Body of pancreas (tissue), 4 donors: Measurements from ENCODE around the gene KRTAP3-3.

Experiments used
- POLR2A ChIP-seq, 3 donors: fragments of 450-650 bp; IDR thresholded peaks; one replicate each; pipeline ENCODE4 v1.6.1; 2016; ENCODE audit warnings: antibody characterized with exemption in 3 of 3, mild to moderate bottlenecking in 2 of 3
- TF ChIP-seq, protein P1 (sequence below), 7 experiments: fragments of 450-650 bp in 4 of 7; fragments of 200-600 bp in 3 of 7; sonication (generic) in 3 of 7; IDR thresholded peaks; one replicate each; pipeline ENCODE4 v1.5.1; 2016 to 2019; ENCODE audit warnings: antibody characterized with exemption in 7 of 7

DNA sequence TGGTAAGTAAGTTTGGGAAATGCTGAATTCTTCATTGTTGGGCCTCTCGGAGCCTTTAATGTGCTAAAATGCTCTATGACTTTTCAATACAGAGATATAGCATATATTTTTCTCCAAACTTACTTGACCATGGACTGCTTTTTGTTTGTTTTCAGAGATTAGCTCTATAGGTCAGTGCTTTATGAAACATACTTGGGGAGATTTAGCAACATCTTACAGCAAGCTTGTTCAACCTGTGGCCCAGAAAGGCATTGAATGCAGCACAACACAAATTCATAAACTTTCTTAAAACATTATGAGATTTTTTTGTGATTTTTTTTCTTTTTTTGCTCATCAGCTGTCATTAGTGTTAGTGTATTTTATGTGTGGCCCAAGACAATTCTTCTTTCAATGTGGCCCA, 16.0 kb upstream of the KRTAP3-3 start:
- TF ChIP-seq, protein P1, sequence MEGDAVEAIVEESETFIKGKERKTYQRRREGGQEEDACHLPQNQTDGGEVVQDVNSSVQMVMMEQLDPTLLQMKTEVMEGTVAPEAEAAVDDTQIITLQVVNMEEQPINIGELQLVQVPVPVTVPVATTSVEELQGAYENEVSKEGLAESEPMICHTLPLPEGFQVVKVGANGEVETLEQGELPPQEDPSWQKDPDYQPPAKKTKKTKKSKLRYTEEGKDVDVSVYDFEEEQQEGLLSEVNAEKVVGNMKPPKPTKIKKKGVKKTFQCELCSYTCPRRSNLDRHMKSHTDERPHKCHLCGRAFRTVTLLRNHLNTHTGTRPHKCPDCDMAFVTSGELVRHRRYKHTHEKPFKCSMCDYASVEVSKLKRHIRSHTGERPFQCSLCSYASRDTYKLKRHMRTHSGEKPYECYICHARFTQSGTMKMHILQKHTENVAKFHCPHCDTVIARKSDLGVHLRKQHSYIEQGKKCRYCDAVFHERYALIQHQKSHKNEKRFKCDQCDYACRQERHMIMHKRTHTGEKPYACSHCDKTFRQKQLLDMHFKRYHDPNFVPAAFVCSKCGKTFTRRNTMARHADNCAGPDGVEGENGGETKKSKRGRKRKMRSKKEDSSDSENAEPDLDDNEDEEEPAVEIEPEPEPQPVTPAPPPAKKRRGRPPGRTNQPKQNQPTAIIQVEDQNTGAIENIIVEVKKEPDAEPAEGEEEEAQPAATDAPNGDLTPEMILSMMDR (IDR thresholded peaks at IDR 0.05) = no peak
- TF ChIP-seq POLR2A (IDR thresholded peaks at IDR 0.05) = no peak
